HG03354 (cell line): ENCODE results near the gene SNCB.
"Not testable (repeated sequence)": the region's sequence is repeated elsewhere in the genome, so short reads cannot be mapped to it uniquely, and the experiment has no call there.

Experiments used
- ATAC-seq: cut with Tn5 transposase; IDR thresholded peaks from one replicate; pipeline ENCODE4 v1.9.1; 2021; ENCODE audit warnings: mild to moderate bottlenecking; ENCODE audit not compliant: unreplicated experiment, poor library complexity, severe bottlenecking

Gene SNCB

GRCh38 chr5:176608937-176609723 is 21.2 kb downstream of the SNCB start:
- ATAC-seq, result peak; percentile 34

- ATAC-seq, result no peak
Measured at GRCh38 chr5:176608142-176608705, 22.1 kb downstream of the SNCB start.

- no peak for ATAC-seq
Measured at GRCh38 chr5:176606875-176607274, 23.5 kb downstream of the SNCB start.

GRCh38 chr5:176606032-176606431 is 24.3 kb downstream of the SNCB start:
- ATAC-seq, result no peak

- no peak for ATAC-seq
Measured at GRCh38 chr5:176603091-176603490, 27.2 kb downstream of the SNCB start.

GRCh38 chr5:176601901-176602482 is 28.3 kb downstream of the SNCB start:
- ATAC-seq, result no peak

- ATAC-seq, result not testable (repeated sequence)
Measured at GRCh38 chr5:176599749-176600430, 30.4 kb downstream of the SNCB start.

- ATAC-seq, result no peak
Measured at GRCh38 chr5:176597417-176598389, 32.6 kb downstream of the SNCB start.

- ATAC-seq, result peak; percentile 77
Measured at GRCh38 chr5:176596689-176597416, 33.5 kb downstream of the SNCB start.

- no peak for ATAC-seq
Measured at GRCh38 chr5:176596069-176596644, 34.2 kb downstream of the SNCB start.

- no peak for ATAC-seq
Measured at GRCh38 chr5:176595386-176595943, 34.9 kb downstream of the SNCB start.

- no peak for ATAC-seq
Measured at GRCh38 chr5:176594554-176594953, 35.8 kb downstream of the SNCB start.

- no peak for ATAC-seq
Measured at GRCh38 chr5:176593273-176593869, 37.0 kb downstream of the SNCB start.

- no peak for ATAC-seq
Measured at GRCh38 chr5:176592573-176592972, 37.8 kb downstream of the SNCB start.

- not testable (repeated sequence) for ATAC-seq
Measured at GRCh38 chr5:176591667-176592066, 38.7 kb downstream of the SNCB start.

- ATAC-seq, result no peak
Measured at GRCh38 chr5:176590035-176590717, 40.2 kb downstream of the SNCB start.

GRCh38 chr5:176589039-176589769 is 41.1 kb downstream of the SNCB start:
- ATAC-seq, result no peak
